Measurements from ENCODE around the gene LRATD1. TPM values are rescaled to one million over a fixed set of nuclear protein-coding genes. Genes with fewer than 3 reads are reported as not detected.

LRATD1 gene
- 1.9 and 2.9 TPM in 2 replicates for total RNA-seq (ENCODE audit: low replicate concordance)

- peaks cover 8% of the 10 kb centered on the region for H3K4me1 ChIP-seq
- H3K9ac ChIP-seq: no peak within 1 kb of the TSS
- no peaks in the 10 kb centered on the region for H3K9me3 ChIP-seq (ENCODE audit: low read depth)
- H3K27ac ChIP-seq: no peak within 1 kb of the TSS
- Mint-ChIP-seq H3K4me3 (peak within 1 kb of the TSS; percentile 97), H3K27ac (peak within 1 kb of the TSS; percentile 84), H3K36me3 (no peaks in the 10 kb centered on the region), H3K27me3 (ENCODE audit: insufficient read depth, low read depth) (peaks cover 21% of the 10 kb centered on the region), H3K9me3 (no peaks in the 10 kb centered on the region), H3K4me1 (peaks cover 30% of the 10 kb centered on the region)
- peaks cover 10% of the 10 kb centered on the region for H3F3A ChIP-seq (ENCODE audit: low read depth)
- peak within 1 kb of the TSS; percentile 93 for H3K4me2 ChIP-seq
- peaks cover 78% of the 10 kb centered on the region for H3K27me3 ChIP-seq
- no peaks in the 10 kb centered on the region for H3K36me3 ChIP-seq
- H2AFZ ChIP-seq (replicated peaks): peak within 1 kb of the TSS; percentile 95
- H3K79me2 ChIP-seq (ENCODE audit: low read depth): no peaks in the 10 kb centered on the region
- TF ChIP-seq EZH2phosphoT487 (IDR thresholded peaks at IDR 0.05) (peak; percentile 27), EZH2 (IDR thresholded peaks at IDR 0.05) (peak; percentile 1), CTCF (IDR thresholded peaks at IDR 0.05) (no peak)
- peaks cover 8% of the 10 kb centered on the region for H4K20me1 ChIP-seq (ENCODE audit: low read depth)
- H3K4me3 ChIP-seq: peak within 1 kb of the TSS; percentile 69
- peak; percentile 98 for DNase-seq (ENCODE audit: low spot score)
These were observed at the start of gene LRATD1 for GRCh38 chr2:14632133-14632936. LRATD1 (plus strand) TSS chr2:14632717; CDS start chr2:14633980, 1,263 bp downstream.

- Histone ChIP-seq H3K36me3 (no peaks in the 10 kb centered on the region), H3F3A (ENCODE audit: low read depth) (no peaks in the 10 kb centered on the region), H3K27ac (no peak overlapping the region), H2AFZ (replicated peaks) (no peak overlapping the region), H3K9me3 (ENCODE audit: low read depth) (no peaks in the 10 kb centered on the region), H3K79me2 (ENCODE audit: low read depth) (no peaks in the 10 kb centered on the region), H3K4me2 (no peak overlapping the region), H3K4me3 (no peak overlapping the region), H3K4me1 (no peaks in the 10 kb centered on the region), H4K20me1 (ENCODE audit: low read depth) (no peaks in the 10 kb centered on the region), H3K9ac (no peak overlapping the region), H3K27me3 (no peaks in the 10 kb centered on the region)
- Mint-ChIP-seq H3K4me1 (peaks cover 2% of the 10 kb centered on the region), H3K4me3 (no peak overlapping the region), H3K9me3 (no peaks in the 10 kb centered on the region), H3K27ac (no peak overlapping the region), H3K27me3 (ENCODE audit: insufficient read depth, low read depth) (no peaks in the 10 kb centered on the region), H3K36me3 (no peaks in the 10 kb centered on the region)
- no peak for DNase-seq (ENCODE audit: low spot score)
- TF ChIP-seq EZH2 (IDR thresholded peaks at IDR 0.05) (no peak), EZH2phosphoT487 (IDR thresholded peaks at IDR 0.05) (no peak), CTCF (IDR thresholded peaks at IDR 0.05) (no peak)
These were observed 49.5 kb upstream of the LRATD1 start for GRCh38 chr2:14583059-14583458.

- Mint-ChIP-seq H3K27me3 (ENCODE audit: insufficient read depth, low read depth) (no peaks in the 10 kb centered on the region), H3K4me3 (no peak overlapping the region), H3K27ac (no peak overlapping the region), H3K4me1 (peaks cover 2% of the 10 kb centered on the region), H3K9me3 (no peaks in the 10 kb centered on the region), H3K36me3 (no peaks in the 10 kb centered on the region)
- DNase-seq (ENCODE audit: low spot score): no peak
- H3K36me3 ChIP-seq: no peaks in the 10 kb centered on the region
- no peak overlapping the region for H3K27ac ChIP-seq
- no peaks in the 10 kb centered on the region for H3K79me2 ChIP-seq (ENCODE audit: low read depth)
- no peaks in the 10 kb centered on the region for H3K9me3 ChIP-seq (ENCODE audit: low read depth)
- no peak overlapping the region for H2AFZ ChIP-seq (replicated peaks)
- H3K4me3 ChIP-seq: no peak overlapping the region
- H3K4me2 ChIP-seq: no peak overlapping the region
- no peaks in the 10 kb centered on the region for H4K20me1 ChIP-seq (ENCODE audit: low read depth)
- TF ChIP-seq EZH2phosphoT487 (IDR thresholded peaks at IDR 0.05): no peak
- no peaks in the 10 kb centered on the region for H3K4me1 ChIP-seq
- H3K27me3 ChIP-seq: no peaks in the 10 kb centered on the region
- H3K9ac ChIP-seq: no peak overlapping the region
- H3F3A ChIP-seq (ENCODE audit: low read depth): no peaks in the 10 kb centered on the region
These were observed 48.7 kb upstream of the LRATD1 start for GRCh38 chr2:14583802-14584201.

- no peak overlapping the region for H3K9ac ChIP-seq
- H3K9me3 ChIP-seq (ENCODE audit: low read depth): no peaks in the 10 kb centered on the region
- no peaks in the 10 kb centered on the region for H4K20me1 ChIP-seq (ENCODE audit: low read depth)
- no peaks in the 10 kb centered on the region for H3K36me3 Mint-ChIP-seq
- no peaks in the 10 kb centered on the region for H3K9me3 Mint-ChIP-seq
- H3K4me1 ChIP-seq: no peaks in the 10 kb centered on the region
- H3K79me2 ChIP-seq (ENCODE audit: low read depth): no peaks in the 10 kb centered on the region
- no peak for DNase-seq (ENCODE audit: low spot score)
- no peaks in the 10 kb centered on the region for H3F3A ChIP-seq (ENCODE audit: low read depth)
- H3K27me3 Mint-ChIP-seq (ENCODE audit: insufficient read depth, low read depth): no peaks in the 10 kb centered on the region
- H3K4me1 Mint-ChIP-seq: no peaks in the 10 kb centered on the region
- no peak overlapping the region for H3K4me3 ChIP-seq
- H3K4me2 ChIP-seq: no peak overlapping the region
- H3K36me3 ChIP-seq: no peaks in the 10 kb centered on the region
- no peak for TF ChIP-seq CTCF (IDR thresholded peaks at IDR 0.05)
- no peak for TF ChIP-seq EZH2 (IDR thresholded peaks at IDR 0.05)
- no peak for TF ChIP-seq EZH2phosphoT487 (IDR thresholded peaks at IDR 0.05)
- H2AFZ ChIP-seq (replicated peaks): no peak overlapping the region
- H3K27ac ChIP-seq: no peak overlapping the region
- no peak overlapping the region for H3K4me3 Mint-ChIP-seq
- no peaks in the 10 kb centered on the region for H3K27me3 ChIP-seq
- H3K27ac Mint-ChIP-seq: no peak overlapping the region
These were observed 45.4 kb upstream of the LRATD1 start for GRCh38 chr2:14587119-14587518.

Data from neural progenitor cell (in vitro differentiated cells).